RWPE1 (cell line): Measurements from ENCODE around the gene SLC6A20.

ENCODE experiments used
- CTCF ChIA-PET: fragments of 350-600 bp; sonication (Branson Sonifier 250); formaldehyde crosslinking; extraction: SDS; loops from one replicate; lab custom pipeline; 2021; lab: Yijun Ruan, JAX
- POLR2A ChIA-PET: fragments of 400-600 bp; formaldehyde crosslinking; extraction: SDS; loops from one replicate; lab custom pipeline; 2020; ENCODE audit warnings: antibody characterized with exemption; ENCODE audit not compliant: low non-redundant PET; lab: Yijun Ruan, JAX
- DNase-seq: peaks from one replicate; pipeline ENCODE4 v3.0.0; 2012; ENCODE audit warnings: low spot score
- H3K27ac ChIP-seq: fragments of 450-650 bp; 2 replicates; pipeline ENCODE4 v1.5.1; 2017
- TF ChIP-seq, protein P1 (sequence below): fragments of 450-650 bp; conservative IDR thresholded peaks from 2 replicates; pipeline ENCODE4 v1.5.1; 2017; ENCODE audit warnings: low read depth, mild to moderate bottlenecking

SLC6A20 gene

DNA sequence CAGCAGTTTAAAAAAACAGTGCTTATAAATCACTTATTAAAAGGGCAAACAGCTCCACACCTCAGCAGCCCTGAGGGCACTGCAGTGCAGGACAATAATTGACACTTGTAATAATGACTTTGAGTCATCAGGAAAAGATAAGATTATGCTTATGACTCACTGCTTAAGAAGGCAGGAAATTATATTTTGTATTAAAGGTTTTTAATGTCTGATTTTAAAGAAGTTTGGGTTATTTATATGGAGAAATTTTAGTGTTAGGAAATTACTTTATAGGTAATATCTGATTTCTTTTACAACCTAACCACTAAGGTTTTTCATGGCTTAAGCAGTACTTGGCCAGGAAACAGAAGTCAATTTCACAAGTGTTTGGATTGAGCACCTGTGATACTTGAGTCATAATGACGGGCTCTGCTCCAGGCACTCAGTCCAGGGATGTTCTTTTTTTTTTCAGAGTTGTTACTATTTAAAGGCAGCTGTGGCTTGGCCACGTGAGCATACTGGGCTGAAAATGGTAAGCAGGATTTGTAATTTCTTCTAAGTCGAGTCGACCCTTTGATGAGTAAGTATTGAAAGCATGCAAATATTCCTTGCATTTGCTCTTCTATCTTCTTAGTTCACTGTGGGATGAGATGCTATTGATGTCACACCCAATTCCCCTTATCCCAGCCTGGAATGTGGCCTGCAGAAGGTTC, 21.6 kb upstream of the SLC6A20 start:
- ChIA-PET CTCF (no interaction called here), POLR2A (interaction anchor here (0.6 kb wide), 1 partner anchor 114 kb away, joined by 3 read pairs; no protein-coding TSS in a partner anchor)
- DNase-seq: peak; percentile 79
- peak overlapping the region; percentile 89 for H3K27ac ChIP-seq
- TF ChIP-seq, protein P1, sequence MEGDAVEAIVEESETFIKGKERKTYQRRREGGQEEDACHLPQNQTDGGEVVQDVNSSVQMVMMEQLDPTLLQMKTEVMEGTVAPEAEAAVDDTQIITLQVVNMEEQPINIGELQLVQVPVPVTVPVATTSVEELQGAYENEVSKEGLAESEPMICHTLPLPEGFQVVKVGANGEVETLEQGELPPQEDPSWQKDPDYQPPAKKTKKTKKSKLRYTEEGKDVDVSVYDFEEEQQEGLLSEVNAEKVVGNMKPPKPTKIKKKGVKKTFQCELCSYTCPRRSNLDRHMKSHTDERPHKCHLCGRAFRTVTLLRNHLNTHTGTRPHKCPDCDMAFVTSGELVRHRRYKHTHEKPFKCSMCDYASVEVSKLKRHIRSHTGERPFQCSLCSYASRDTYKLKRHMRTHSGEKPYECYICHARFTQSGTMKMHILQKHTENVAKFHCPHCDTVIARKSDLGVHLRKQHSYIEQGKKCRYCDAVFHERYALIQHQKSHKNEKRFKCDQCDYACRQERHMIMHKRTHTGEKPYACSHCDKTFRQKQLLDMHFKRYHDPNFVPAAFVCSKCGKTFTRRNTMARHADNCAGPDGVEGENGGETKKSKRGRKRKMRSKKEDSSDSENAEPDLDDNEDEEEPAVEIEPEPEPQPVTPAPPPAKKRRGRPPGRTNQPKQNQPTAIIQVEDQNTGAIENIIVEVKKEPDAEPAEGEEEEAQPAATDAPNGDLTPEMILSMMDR: no peak

DNA sequence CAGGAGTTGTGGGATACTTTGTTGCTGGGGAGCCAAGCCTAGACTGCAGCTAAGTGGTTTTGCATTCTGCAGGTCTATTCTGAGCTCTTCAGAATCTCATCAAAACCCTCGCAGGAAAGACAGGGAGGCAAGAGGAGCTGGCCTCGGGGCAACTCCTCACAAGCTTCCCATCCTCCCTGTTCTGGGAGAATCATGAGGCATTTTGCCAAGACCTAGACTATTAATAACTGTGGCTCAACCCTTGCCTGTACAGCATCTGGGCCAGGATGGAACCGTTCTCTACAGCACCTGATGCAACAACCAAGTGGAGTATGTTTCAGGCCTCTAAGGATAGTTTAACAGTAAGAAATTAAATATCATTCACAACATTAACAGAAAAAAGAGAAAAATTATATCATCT, 20.2 kb upstream of the SLC6A20 start:
- H3K27ac ChIP-seq: peak overlapping the region; percentile 80
- TF ChIP-seq, protein P1: no peak
- peak; percentile 60 for DNase-seq
- CTCF ChIA-PET: interaction anchor here (1.0 kb wide), 1 partner anchor 14 kb away, joined by 3 read pairs; no protein-coding TSS in a partner anchor
- POLR2A ChIA-PET: interaction anchor here (0.6 kb wide), 1 partner anchor 23 kb away, joined by 3 read pairs; no protein-coding TSS in a partner anchor

DNA sequence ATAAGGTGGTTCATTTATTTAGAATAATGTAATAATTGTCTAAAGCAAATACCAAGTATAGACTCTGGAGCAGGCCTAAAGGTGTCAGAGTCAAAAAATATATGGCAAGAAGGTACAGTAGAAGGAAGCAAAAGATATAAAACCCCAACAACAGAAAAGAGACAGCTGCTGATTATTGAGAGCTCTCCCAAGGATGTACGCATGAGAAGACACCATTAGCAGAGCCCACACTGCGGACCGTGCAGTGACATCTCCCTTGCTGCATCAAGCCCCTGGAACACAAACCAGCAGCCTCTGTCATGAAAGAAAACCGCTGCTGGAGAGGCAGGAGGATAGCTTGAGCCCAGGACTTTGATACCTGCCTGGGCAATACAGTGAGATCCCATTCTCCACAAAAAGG, 18.0 kb upstream of the SLC6A20 start:
- ChIA-PET CTCF (no interaction called here), POLR2A (no interaction called here)
- no peak for DNase-seq
- TF ChIP-seq, protein P1: no peak
- H3K27ac ChIP-seq: no peak overlapping the region

DNA sequence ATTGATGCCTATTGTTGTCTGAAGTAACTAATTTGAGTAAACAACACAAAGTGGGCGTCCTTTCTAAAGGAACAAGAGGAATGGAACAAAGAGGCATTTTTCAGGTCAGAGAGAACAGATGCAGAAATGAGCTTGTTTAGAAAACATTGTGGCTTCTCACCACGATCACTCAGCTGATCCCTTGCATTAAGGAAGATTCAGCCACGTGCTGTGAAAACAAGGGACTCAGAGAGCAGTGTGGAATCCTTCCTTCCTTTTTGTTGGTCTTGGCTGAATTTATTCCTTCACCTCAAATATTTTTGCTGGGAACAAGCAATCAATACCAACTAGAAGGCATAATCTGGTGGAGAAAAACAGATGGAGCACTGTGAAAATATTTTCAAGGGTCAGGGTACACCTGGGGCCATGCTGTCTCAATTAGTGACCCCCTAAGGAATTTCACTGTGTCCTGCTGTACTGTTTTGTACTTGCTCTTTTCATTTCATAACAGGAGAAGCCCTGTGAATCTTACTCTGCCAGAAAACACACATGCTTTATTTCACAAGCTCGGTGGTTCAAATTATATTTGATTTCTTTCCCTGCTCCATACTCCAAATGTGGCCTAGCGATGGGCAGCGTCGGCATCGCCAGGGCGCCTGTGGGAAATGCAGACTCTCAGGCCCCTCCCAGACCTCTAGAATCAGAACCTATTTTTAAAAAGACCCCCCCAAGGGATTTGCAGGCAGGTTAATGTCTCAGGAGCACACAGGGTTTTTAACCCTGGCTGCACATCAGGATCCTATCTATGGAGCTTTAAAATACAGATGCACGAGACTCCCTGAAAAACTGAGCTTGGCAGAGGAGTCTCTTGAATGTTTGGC, 11.6 kb upstream of the SLC6A20 start:
- ChIA-PET CTCF (interaction anchor here (0.6 to 0.8 kb wide), 2 partner anchors 8 to 131 kb away, joined by 3 to 4 read pairs; no protein-coding TSS in a partner anchor), POLR2A (no interaction called here)
- no peak overlapping the region for H3K27ac ChIP-seq
- no peak for DNase-seq
- TF ChIP-seq, protein P1: no peak

DNA sequence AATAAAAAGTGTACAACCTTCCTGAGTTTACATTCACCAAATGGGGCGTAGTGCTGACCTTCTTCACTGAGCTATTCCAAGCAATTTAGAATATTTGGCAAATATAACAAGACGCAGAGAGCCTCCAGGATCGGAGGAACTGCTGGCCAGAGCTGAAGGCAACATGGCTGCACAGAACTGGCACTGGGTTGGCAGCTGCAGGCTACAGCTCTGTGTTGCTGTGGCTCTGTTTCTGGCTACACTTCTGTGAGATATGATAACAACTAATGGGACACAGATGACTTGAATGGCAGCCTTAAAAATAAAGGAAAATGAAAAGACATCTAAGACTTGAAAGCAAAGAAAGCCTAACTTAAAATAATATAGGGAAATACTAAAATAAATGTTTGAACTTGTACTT, 10.8 kb upstream of the SLC6A20 start:
- CTCF ChIA-PET: no interaction called here
- DNase-seq: no peak
- TF ChIP-seq, protein P1: no peak
- POLR2A ChIA-PET: no interaction called here
- no peak overlapping the region for H3K27ac ChIP-seq

DNA sequence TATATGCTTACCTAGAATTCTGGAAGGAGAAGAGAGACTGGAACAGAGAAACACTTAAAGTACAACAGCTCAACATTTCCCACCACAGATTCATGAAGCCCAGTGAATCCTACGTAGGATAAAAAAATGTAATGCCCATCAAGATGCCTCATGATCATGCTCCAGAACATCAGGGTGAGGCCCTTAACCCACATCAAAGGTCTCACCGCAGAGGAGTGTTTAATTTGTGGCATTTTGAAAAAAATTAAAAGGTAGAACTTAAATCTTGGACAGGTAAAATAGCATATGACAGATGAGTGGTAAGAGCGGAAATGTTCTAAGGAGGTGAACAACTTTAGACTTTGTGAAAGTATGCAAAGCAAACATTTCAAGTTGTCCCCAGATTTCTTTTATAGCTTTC, 9.7 kb upstream of the SLC6A20 start:
- TF ChIP-seq, protein P1: no peak
- no peak for DNase-seq
- ChIA-PET POLR2A (no interaction called here), CTCF (interaction anchor here (0.5 kb wide), 1 partner anchor 295 kb away, joined by 8 read pairs; no protein-coding TSS in a partner anchor)
- no peak overlapping the region for H3K27ac ChIP-seq
